SK-N-MC (cell line): ENCODE measurements around the gene SIN3B.

Experiments used
- DNase-seq: peaks from one replicate; pipeline ENCODE4 v3.0.0-alpha.2; 2011; ENCODE audit warnings: low read depth, low spot score
- H3K27ac ChIP-seq: fragments of 200-600 bp; sonication (generic); 2 replicates; pipeline ENCODE4 v1.5.1; 2016; ENCODE audit warnings: mixed run types
- H3K36me3 ChIP-seq: fragments of 200-600 bp; sonication (generic); 2 replicates; pipeline ENCODE4 v1.6.1; 2017; ENCODE audit warnings: antibody characterized with exemption, low read length, mixed read lengths; ENCODE audit not compliant: insufficient read depth
- H3K4me3 ChIP-seq: fragments of 200-600 bp; sonication (generic); 2 replicates; pipeline ENCODE4 v1.5.1; 2016
- H3K9ac ChIP-seq: fragments of 200-600 bp; sonication (generic); 2 replicates; pipeline ENCODE4 v1.8.0; 2017; ENCODE audit warnings: mixed run types, mixed read lengths; ENCODE audit not compliant: insufficient read length
- H3K9me3 ChIP-seq: fragments of 200-600 bp; sonication (generic); 2 replicates; pipeline ENCODE4 v1.6.1; 2017; ENCODE audit warnings: low read depth, mild to moderate bottlenecking, antibody characterized with exemption, low read length, moderate library complexity, mixed read lengths
- EZH2 ChIP-seq: fragments of 200-600 bp; sonication (generic); IDR thresholded peaks from one replicate; pipeline ENCODE4 v1.6.1; 2017; ENCODE audit warnings: antibody characterized with exemption
- FOXP2 ChIP-seq: optimal IDR thresholded peaks from 2 replicates; pipeline ENCODE3; 2011; ENCODE audit warnings: mild to moderate bottlenecking, moderate library complexity; ENCODE audit not compliant: insufficient read depth; ENCODE audit errors: extremely low read length, control extremely low read depth
- POLR2AphosphoS5 ChIP-seq: IDR thresholded peaks from 2 replicates; pipeline ENCODE4 v1.6.1; 2012; ENCODE audit warnings: mild to moderate bottlenecking, low read depth, low read length, borderline replicate concordance

SIN3B gene

DNA sequence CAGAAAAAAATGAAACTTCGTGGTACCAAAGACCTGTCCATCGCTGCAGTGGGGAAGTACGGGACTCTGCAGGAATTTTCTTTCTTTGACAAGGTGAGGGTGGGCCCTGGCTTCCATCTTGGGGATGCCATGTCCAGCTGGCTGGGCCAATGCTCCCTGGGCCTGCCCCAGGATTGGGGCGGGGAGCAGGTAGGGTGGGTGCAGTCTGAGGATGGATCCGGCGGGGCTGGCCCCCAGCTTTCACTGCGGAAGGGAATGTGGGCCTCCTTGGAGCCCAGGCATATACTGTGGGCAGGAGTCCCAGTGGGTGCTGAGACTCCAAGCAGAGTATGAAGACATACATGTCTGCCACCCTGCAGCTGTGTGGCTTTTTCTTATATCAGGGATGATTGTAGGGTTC, 23.9 kb downstream of the SIN3B start:
- TF ChIP-seq POLR2AphosphoS5: no peak
- TF ChIP-seq EZH2: no peak
- no peak for TF ChIP-seq FOXP2
- no peak overlapping the region for H3K9ac ChIP-seq
- H3K36me3 ChIP-seq: peaks cover 62% of the 10 kb centered on the region
- no peak for DNase-seq
- H3K4me3 ChIP-seq: no peak overlapping the region
- no peaks in the 10 kb centered on the region for H3K9me3 ChIP-seq
- H3K27ac ChIP-seq: no peak overlapping the region

DNA sequence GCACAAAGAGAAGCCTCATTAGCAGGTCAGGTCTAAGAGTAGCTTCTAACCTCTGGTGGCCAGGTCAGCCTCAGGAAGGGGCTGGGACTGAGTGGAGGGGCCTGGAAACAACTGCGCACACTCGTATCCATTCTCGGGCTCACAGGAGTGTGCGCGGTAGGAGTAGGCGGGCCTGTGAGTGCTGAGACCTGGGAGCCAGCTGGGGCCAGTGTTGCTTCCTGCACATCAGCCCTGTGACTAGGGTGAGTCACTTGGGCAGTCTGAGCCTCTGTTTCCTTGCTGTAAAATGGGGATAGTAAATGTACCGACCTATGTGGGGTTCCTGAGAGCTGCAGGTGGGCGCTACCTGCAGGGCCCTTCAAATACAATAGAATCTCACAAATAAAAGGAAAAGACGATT, 26.9 kb downstream of the SIN3B start:
- H3K27ac ChIP-seq: no peak overlapping the region
- TF ChIP-seq FOXP2: no peak
- TF ChIP-seq EZH2: no peak
- TF ChIP-seq POLR2AphosphoS5: no peak
- peaks cover 39% of the 10 kb centered on the region for H3K36me3 ChIP-seq
- no peak for DNase-seq
- no peak overlapping the region for H3K4me3 ChIP-seq
- no peak overlapping the region for H3K9ac ChIP-seq
- no peaks in the 10 kb centered on the region for H3K9me3 ChIP-seq

DNA sequence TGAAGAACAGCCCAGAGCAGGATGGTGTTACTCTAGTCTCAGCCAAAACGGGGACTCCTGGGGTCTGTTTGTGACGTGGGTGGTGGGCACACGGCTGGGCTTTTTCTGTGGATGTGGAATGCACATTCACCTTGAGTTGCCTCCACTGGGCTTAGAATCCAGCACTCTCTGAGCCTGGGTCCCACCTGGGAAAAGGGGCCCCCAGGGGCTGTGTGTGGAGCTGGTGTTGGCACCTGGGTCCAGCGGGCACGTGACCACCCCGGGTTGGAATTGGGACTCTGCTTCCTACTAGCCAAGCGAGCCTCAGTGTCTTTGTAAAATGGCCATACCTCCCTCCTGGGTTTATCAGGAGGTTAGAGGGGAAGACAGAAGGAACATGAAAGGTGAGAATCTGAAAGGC, 30.4 kb downstream of the SIN3B start:
- Histone ChIP-seq H3K4me3 (no peak overlapping the region), H3K9ac (no peak overlapping the region), H3K9me3 (no peaks in the 10 kb centered on the region), H3K27ac (no peak overlapping the region), H3K36me3 (peaks cover 26% of the 10 kb centered on the region; the same call in 1 of the 2 replicates)
- no peak for TF ChIP-seq POLR2AphosphoS5
- TF ChIP-seq EZH2: no peak
- TF ChIP-seq FOXP2: no peak
- DNase-seq: no peak

- Histone ChIP-seq H3K9me3 (no peaks in the 10 kb centered on the region), H3K36me3 (peaks cover 23% of the 10 kb centered on the region; the same call in 1 of the 2 replicates), H3K9ac (peak overlapping the region; percentile 20), H3K27ac (no peak overlapping the region), H3K4me3 (no peak overlapping the region)
- DNase-seq: no peak
- TF ChIP-seq EZH2: no peak
- no peak for TF ChIP-seq FOXP2
- TF ChIP-seq POLR2AphosphoS5: no peak
Measured at GRCh38 chr19:16860118-16860517, 30.9 kb downstream of the SIN3B start.

GRCh38 chr19:16861011-16861410, 31.8 kb downstream of the SIN3B start:
- no peak for DNase-seq
- TF ChIP-seq EZH2: no peak
- no peak for TF ChIP-seq POLR2AphosphoS5
- TF ChIP-seq FOXP2: no peak

DNA sequence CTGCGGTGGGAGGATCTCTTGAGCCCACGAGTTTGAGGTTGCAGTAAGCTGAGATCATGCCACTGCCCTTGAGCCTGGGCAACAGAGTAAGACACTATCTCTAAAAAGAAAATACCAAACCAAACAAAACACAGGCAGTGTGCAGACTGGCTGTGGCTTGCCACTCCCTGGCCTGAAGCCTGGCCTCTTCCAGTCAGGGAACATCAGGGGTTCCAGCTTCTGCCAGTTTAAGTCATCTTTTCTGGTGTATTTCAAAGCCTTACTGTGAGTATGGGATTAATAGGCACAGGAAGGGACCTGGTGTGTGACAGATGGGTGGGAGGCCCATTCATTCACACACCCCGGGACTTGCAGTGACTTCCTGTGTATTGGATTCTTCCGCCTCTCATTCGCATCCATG, 32.6 kb downstream of the SIN3B start:
- no peak for DNase-seq
- H3K4me3 ChIP-seq: no peak overlapping the region
- no peak overlapping the region for H3K9ac ChIP-seq
- H3K9me3 ChIP-seq: no peaks in the 10 kb centered on the region
- H3K27ac ChIP-seq: no peak overlapping the region
- H3K36me3 ChIP-seq: peaks cover 36% of the 10 kb centered on the region
- no peak for TF ChIP-seq EZH2
- no peak for TF ChIP-seq FOXP2
- no peak for TF ChIP-seq POLR2AphosphoS5

More at GRCh38 chr19:16861011-16861410, 31.8 kb downstream of the SIN3B start:
- Histone ChIP-seq H3K9ac (no peak overlapping the region), H3K9me3 (no peaks in the 10 kb centered on the region), H3K4me3 (no peak overlapping the region), H3K27ac (no peak overlapping the region), H3K36me3 (peaks cover 30% of the 10 kb centered on the region)

DNA sequence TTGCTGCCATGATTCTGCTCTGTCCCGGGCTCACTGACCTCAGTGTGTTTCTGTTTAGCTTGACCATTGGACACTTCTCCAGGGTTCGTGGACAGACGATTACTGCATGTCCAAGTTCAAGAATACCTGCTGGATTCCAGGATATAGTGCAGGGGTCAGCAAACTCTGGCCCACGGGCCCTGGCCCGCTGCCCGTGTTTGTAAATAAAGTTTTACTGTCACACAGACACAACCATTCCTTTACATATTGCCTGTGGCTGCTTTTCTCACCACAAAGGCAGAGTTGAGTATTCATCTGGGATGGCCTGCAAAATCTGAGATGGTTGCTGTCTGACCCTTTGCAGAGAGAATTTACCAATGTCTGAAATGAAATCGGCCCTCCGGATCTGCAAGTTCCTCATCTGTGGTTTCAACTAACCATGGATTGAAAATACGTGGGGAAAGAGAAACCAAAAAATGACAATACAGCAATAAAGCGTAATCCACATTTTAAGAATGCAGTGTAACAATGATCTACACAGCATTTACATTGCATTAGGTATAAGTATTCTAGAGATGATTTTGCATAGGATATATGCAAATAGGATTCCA, 33.7 kb downstream of the SIN3B start:
- H3K36me3 ChIP-seq: peaks cover 47% of the 10 kb centered on the region
- H3K9me3 ChIP-seq: no peaks in the 10 kb centered on the region
- H3K4me3 ChIP-seq: no peak overlapping the region
- no peak overlapping the region for H3K27ac ChIP-seq
- no peak for DNase-seq
- TF ChIP-seq FOXP2 (no peak), EZH2 (no peak), POLR2AphosphoS5 (no peak)
- no peak overlapping the region for H3K9ac ChIP-seq

DNA sequence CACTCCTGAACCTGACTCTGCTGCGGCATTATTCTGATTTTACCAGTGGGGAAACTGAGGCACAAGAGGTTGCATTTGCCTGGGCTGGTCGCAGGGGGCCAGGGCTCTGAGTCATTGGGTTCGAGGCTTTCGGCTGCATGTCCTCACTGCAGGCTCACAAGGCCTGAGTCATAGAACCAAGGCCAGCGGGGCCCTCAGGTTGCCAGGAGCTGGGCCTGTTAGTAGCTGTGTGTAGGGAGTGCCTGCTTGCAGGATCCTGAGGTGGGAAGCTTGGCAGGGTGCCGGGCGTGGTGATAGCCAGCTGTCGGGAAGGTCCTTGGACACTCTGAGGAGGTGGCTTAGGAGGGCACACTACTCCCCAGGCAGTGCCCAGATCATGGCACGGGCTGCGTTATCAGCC, 38.0 kb downstream of the SIN3B start:
- H3K36me3 ChIP-seq: peaks cover 53% of the 10 kb centered on the region

DNA sequence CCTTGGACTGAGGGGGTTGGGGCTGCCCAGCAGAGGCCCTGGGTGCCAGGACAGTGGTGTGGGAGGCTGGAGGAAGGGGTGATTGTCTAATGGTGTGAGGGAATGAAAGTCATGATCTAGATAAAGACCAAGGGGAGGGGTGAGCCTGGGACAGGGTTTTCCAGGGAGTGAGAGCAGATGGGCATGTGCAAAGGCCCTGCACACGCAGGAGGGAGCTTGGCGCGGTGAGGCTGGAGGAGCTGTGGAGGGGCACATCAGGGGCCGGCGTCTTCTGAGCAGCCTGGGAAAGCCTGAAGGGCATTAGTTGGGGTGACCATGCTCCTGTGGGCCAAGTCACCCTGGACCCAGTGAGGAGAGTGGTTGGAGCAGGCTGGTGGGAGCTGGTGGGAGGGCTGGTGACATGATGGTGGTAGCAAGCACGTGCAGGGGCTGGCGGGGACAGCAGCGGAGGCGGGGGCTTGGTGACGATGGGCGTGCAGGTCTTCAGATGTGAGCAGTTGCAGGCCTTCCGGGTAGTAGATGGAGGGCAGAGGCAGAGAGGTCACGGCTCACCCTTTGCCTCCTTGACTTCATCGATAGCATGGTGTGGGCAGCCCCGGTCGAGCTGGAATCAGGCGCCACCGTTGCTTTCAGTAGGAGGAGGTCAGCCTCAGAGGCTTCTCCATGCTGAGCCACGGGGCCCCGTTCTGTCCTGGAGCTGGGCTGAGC, 39.4 kb downstream of the SIN3B start:
- Histone ChIP-seq H3K4me3 (no peak overlapping the region), H3K9me3 (no peaks in the 10 kb centered on the region), H3K27ac (no peak overlapping the region), H3K36me3 (peaks cover 44% of the 10 kb centered on the region), H3K9ac (no peak overlapping the region)
- no peak for DNase-seq
- TF ChIP-seq POLR2AphosphoS5 (no peak), EZH2 (no peak), FOXP2 (no peak)

More for the DNA sequence above, 38.0 kb downstream of the SIN3B start:
- no peak overlapping the region for H3K27ac ChIP-seq
- DNase-seq: no peak
- H3K4me3 ChIP-seq: no peak overlapping the region
- TF ChIP-seq EZH2 (no peak), POLR2AphosphoS5 (no peak)
- H3K9me3 ChIP-seq: no peaks in the 10 kb centered on the region
- no peak overlapping the region for H3K9ac ChIP-seq
